Measurements from ENCODE around the gene KCNIP1. TPM values are rescaled to one million over a fixed set of nuclear protein-coding genes. Genes with fewer than 3 reads are reported as not detected.

The KCNIP1 gene
- total RNA-seq, 2 donors from 2014 or later = not detected

- H3K4me1 Mint-ChIP-seq = no peaks in the 10 kb centered on the region
- WGBS, 2 experiments (ENCODE audit: insufficient coverage in 1 of 2, insufficient read length in 1 of 2) = 86 to 100% methylated on average over 1 to 3 of the region's 3 CpGs
- no peak overlapping the region for H3K27ac Mint-ChIP-seq
These were observed 215.7 kb downstream of the KCNIP1 start for GRCh38 chr5:170719551-170719950.

DNA sequence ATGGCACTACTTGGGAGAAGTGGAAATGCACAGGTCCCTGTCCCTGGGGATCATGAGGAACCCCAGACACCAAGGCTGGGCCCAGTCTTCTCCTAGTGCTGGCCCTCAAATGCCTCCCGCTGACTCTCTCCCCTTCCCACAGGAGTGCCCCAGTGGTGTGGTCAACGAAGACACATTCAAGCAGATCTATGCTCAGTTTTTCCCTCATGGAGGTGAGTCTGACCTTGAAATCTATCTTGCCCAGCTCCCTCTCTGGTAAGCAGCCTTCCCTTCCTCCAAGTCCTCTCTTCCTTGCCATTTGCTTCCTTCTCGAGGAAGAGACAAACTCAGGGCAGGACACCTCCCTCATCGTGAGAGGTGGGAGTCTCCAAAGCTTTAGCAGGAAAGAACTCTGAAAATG, 216.4 kb downstream of the KCNIP1 start:
- TF ChIP-seq, protein P1, sequence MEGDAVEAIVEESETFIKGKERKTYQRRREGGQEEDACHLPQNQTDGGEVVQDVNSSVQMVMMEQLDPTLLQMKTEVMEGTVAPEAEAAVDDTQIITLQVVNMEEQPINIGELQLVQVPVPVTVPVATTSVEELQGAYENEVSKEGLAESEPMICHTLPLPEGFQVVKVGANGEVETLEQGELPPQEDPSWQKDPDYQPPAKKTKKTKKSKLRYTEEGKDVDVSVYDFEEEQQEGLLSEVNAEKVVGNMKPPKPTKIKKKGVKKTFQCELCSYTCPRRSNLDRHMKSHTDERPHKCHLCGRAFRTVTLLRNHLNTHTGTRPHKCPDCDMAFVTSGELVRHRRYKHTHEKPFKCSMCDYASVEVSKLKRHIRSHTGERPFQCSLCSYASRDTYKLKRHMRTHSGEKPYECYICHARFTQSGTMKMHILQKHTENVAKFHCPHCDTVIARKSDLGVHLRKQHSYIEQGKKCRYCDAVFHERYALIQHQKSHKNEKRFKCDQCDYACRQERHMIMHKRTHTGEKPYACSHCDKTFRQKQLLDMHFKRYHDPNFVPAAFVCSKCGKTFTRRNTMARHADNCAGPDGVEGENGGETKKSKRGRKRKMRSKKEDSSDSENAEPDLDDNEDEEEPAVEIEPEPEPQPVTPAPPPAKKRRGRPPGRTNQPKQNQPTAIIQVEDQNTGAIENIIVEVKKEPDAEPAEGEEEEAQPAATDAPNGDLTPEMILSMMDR (conservative IDR thresholded peaks at IDR 0.05) = no peak
- WGBS, 2 experiments (ENCODE audit: insufficient coverage in 1 of 2, insufficient read length in 1 of 2) = 91 to 100% methylated on average over 1 to 4 of the region's 4 CpGs

More at GRCh38 chr5:170719551-170719950, 215.7 kb downstream of the KCNIP1 start:
- TF ChIP-seq, protein P1 (conservative IDR thresholded peaks at IDR 0.05) = no peak
- peaks cover 5% of the 10 kb centered on the region for H3K9me3 Mint-ChIP-seq
- Histone ChIP-seq H3K27me3 (ENCODE audit: control insufficient read depth, insufficient read depth, low read length, poor library complexity, severe bottlenecking) (no peaks in the 10 kb centered on the region), H3K9ac (ENCODE audit: extremely low read depth, low read length, poor library complexity, severe bottlenecking) (no peak overlapping the region), H3K4me3 (ENCODE audit: low read length) (no peak overlapping the region), H3K4me1 (ENCODE audit: control insufficient read depth, insufficient read depth, low read length) (no peaks in the 10 kb centered on the region), H3K27ac (ENCODE audit: low read depth, low read length) (no peak overlapping the region), H3K9me3 (ENCODE audit: control insufficient read depth, low read length) (no peaks in the 10 kb centered on the region), H3K36me3 (ENCODE audit: control insufficient read depth, insufficient read depth, low read length) (no peaks in the 10 kb centered on the region)
- peaks cover 3% of the 10 kb centered on the region for H3K27me3 Mint-ChIP-seq (ENCODE audit: insufficient read depth)
- H3K36me3 Mint-ChIP-seq (ENCODE audit: low read depth) = no peaks in the 10 kb centered on the region
- H3K4me3 Mint-ChIP-seq = no peak overlapping the region
- no peak for DNase-seq

DNA sequence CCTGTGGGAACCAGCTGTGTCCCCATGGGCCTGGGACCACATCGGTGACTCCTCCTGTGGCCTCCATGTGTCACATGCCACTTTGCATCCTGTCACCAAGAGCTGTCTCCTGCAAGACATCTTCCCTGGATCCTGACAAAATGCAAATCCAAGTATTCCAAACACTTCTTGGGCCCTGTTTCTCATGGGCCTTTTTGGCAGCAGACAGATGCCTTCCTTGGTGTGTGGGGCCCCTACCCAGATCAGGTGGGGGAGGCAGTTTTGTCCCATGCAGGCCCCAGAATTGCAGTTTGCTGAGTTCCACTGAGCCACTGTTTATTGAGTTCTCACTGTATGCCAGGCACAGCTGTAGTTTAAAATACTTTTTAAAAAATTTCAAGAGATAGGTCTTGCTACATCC, 217.2 kb downstream of the KCNIP1 start:
- H3K27me3 ChIP-seq (ENCODE audit: control insufficient read depth, insufficient read depth, low read length, poor library complexity, severe bottlenecking) = no peaks in the 10 kb centered on the region
- no peak for DNase-seq
- TF ChIP-seq, protein P1 (conservative IDR thresholded peaks at IDR 0.05) = no peak
- no peaks in the 10 kb centered on the region for H3K9me3 ChIP-seq (ENCODE audit: control insufficient read depth, low read length)
- no peaks in the 10 kb centered on the region for H3K4me1 Mint-ChIP-seq
- H3K36me3 Mint-ChIP-seq (ENCODE audit: low read depth) = no peaks in the 10 kb centered on the region
- H3K27ac Mint-ChIP-seq = no peak overlapping the region
- H3K4me1 ChIP-seq (ENCODE audit: control insufficient read depth, insufficient read depth, low read length) = no peaks in the 10 kb centered on the region
- no peak overlapping the region for H3K4me3 Mint-ChIP-seq
- H3K9me3 Mint-ChIP-seq = peaks cover 5% of the 10 kb centered on the region
- H3K36me3 ChIP-seq (ENCODE audit: control insufficient read depth, insufficient read depth, low read length) = no peaks in the 10 kb centered on the region
- no peak overlapping the region for H3K9ac ChIP-seq (ENCODE audit: extremely low read depth, low read length, poor library complexity, severe bottlenecking)
- no peak overlapping the region for H3K4me3 ChIP-seq (ENCODE audit: low read length)
- H3K27ac ChIP-seq (ENCODE audit: low read depth, low read length) = no peak overlapping the region
- WGBS, 2 experiments (ENCODE audit: insufficient coverage in 1 of 2, insufficient read length in 1 of 2) = 95 to 100% methylated on average over 1 of the region's 1 CpG
- peaks cover 3% of the 10 kb centered on the region for H3K27me3 Mint-ChIP-seq (ENCODE audit: insufficient read depth)

More for the DNA sequence above, 216.4 kb downstream of the KCNIP1 start:
- no peaks in the 10 kb centered on the region for H3K4me1 Mint-ChIP-seq
- H3K27me3 ChIP-seq (ENCODE audit: control insufficient read depth, insufficient read depth, low read length, poor library complexity, severe bottlenecking) = no peaks in the 10 kb centered on the region
- no peak overlapping the region for H3K27ac ChIP-seq (ENCODE audit: low read depth, low read length)
- peaks cover 3% of the 10 kb centered on the region for H3K27me3 Mint-ChIP-seq (ENCODE audit: insufficient read depth)
- no peak overlapping the region for H3K4me3 ChIP-seq (ENCODE audit: low read length)
- no peak overlapping the region for H3K9ac ChIP-seq (ENCODE audit: extremely low read depth, low read length, poor library complexity, severe bottlenecking)
- H3K27ac Mint-ChIP-seq = no peak overlapping the region
- no peak overlapping the region for H3K4me3 Mint-ChIP-seq
- DNase-seq = no peak
- H3K36me3 Mint-ChIP-seq (ENCODE audit: low read depth) = no peaks in the 10 kb centered on the region
- no peaks in the 10 kb centered on the region for H3K9me3 ChIP-seq (ENCODE audit: control insufficient read depth, low read length)
- H3K9me3 Mint-ChIP-seq = peaks cover 5% of the 10 kb centered on the region
- no peaks in the 10 kb centered on the region for H3K36me3 ChIP-seq (ENCODE audit: control insufficient read depth, insufficient read depth, low read length)
- no peaks in the 10 kb centered on the region for H3K4me1 ChIP-seq (ENCODE audit: control insufficient read depth, insufficient read depth, low read length)
